ENCODE results near the gene DLGAP4. TPM values are rescaled to one million over a fixed set of nuclear protein-coding genes. Genes with fewer than 3 reads are reported as not detected.
A peak's percentile ranks its signal among the peaks of the same experiment; 100 is the strongest.

DLGAP4 gene
- total RNA-seq, 2 donors from 2014 or later, result 62.9 to 78.2 TPM

GRCh38 chr20:36481380-36482043 lies 175.4 kb downstream of the DLGAP4 start:
- Histone ChIP-seq H3K4me1 (ENCODE audit: control insufficient read depth, insufficient read depth, low read length) (peaks cover 4% of the 10 kb centered on the region), H3K27ac (ENCODE audit: low read depth, low read length) (no peak overlapping the region), H3K27me3 (ENCODE audit: control insufficient read depth, insufficient read depth, low read length, poor library complexity, severe bottlenecking) (no peaks in the 10 kb centered on the region), H3K9ac (ENCODE audit: extremely low read depth, low read length, poor library complexity, severe bottlenecking) (no peak overlapping the region), H3K36me3 (ENCODE audit: control insufficient read depth, insufficient read depth, low read length) (peaks cover 38% of the 10 kb centered on the region), H3K9me3 (ENCODE audit: control insufficient read depth, low read length) (no peaks in the 10 kb centered on the region), H3K4me3 (ENCODE audit: low read length) (no peak overlapping the region)
- Mint-ChIP-seq H3K9me3 (no peaks in the 10 kb centered on the region), H3K27me3 (ENCODE audit: insufficient read depth) (no peaks in the 10 kb centered on the region), H3K36me3 (ENCODE audit: low read depth) (peaks cover 12% of the 10 kb centered on the region), H3K27ac (peak overlapping the region; percentile 5), H3K4me1 (peaks cover 14% of the 10 kb centered on the region), H3K4me3 (no peak overlapping the region)
- no peak for DNase-seq
- peak; percentile 50 for TF ChIP-seq CTCF (conservative IDR thresholded peaks at IDR 0.05)
- 93 to 96% methylated on average over 8 to 9 of the region's 9 CpGs for WGBS, 2 experiments (ENCODE audit: insufficient coverage in 1 of 2, insufficient read length in 1 of 2)

GRCh38 chr20:36482044-36482473 lies 175.9 kb downstream of the DLGAP4 start:
- no peak for DNase-seq
- 86 to 93% methylated on average over 1 to 8 of the region's 8 CpGs for WGBS, 2 experiments (ENCODE audit: insufficient coverage in 1 of 2, insufficient read length in 1 of 2)
- H3K9me3 ChIP-seq (ENCODE audit: control insufficient read depth, low read length), result no peaks in the 10 kb centered on the region
- no peak overlapping the region for H3K9ac ChIP-seq (ENCODE audit: extremely low read depth, low read length, poor library complexity, severe bottlenecking)
- H3K4me3 ChIP-seq (ENCODE audit: low read length), result no peak overlapping the region
- H3K27me3 ChIP-seq (ENCODE audit: control insufficient read depth, insufficient read depth, low read length, poor library complexity, severe bottlenecking), result no peaks in the 10 kb centered on the region
- Mint-ChIP-seq H3K27ac (no peak overlapping the region), H3K27me3 (ENCODE audit: insufficient read depth) (no peaks in the 10 kb centered on the region), H3K4me1 (peaks cover 19% of the 10 kb centered on the region), H3K36me3 (ENCODE audit: low read depth) (peaks cover 15% of the 10 kb centered on the region), H3K9me3 (no peaks in the 10 kb centered on the region), H3K4me3 (no peak overlapping the region)
- peaks cover 4% of the 10 kb centered on the region for H3K4me1 ChIP-seq (ENCODE audit: control insufficient read depth, insufficient read depth, low read length)
- H3K36me3 ChIP-seq (ENCODE audit: control insufficient read depth, insufficient read depth, low read length), result peaks cover 38% of the 10 kb centered on the region
- no peak overlapping the region for H3K27ac ChIP-seq (ENCODE audit: low read depth, low read length)
- TF ChIP-seq CTCF (conservative IDR thresholded peaks at IDR 0.05), result no peak

GRCh38 chr20:36483209-36483918 lies 177.2 kb downstream of the DLGAP4 start:
- H3K9ac ChIP-seq (ENCODE audit: extremely low read depth, low read length, poor library complexity, severe bottlenecking), result no peak overlapping the region
- no peak for DNase-seq
- 94 to 100% methylated on average over 3 to 5 of the region's 5 CpGs for WGBS, 2 experiments (ENCODE audit: insufficient coverage in 1 of 2, insufficient read length in 1 of 2)
- H3K27ac ChIP-seq (ENCODE audit: low read depth, low read length), result peak overlapping the region; percentile 53
- no peaks in the 10 kb centered on the region for H3K9me3 Mint-ChIP-seq
- TF ChIP-seq CTCF (conservative IDR thresholded peaks at IDR 0.05), result no peak
- no peaks in the 10 kb centered on the region for H3K9me3 ChIP-seq (ENCODE audit: control insufficient read depth, low read length)
- no peaks in the 10 kb centered on the region for H3K27me3 Mint-ChIP-seq (ENCODE audit: insufficient read depth)
- peaks cover 9% of the 10 kb centered on the region for H3K36me3 Mint-ChIP-seq (ENCODE audit: low read depth)
- no peaks in the 10 kb centered on the region for H3K27me3 ChIP-seq (ENCODE audit: control insufficient read depth, insufficient read depth, low read length, poor library complexity, severe bottlenecking)
- H3K27ac Mint-ChIP-seq, result peak overlapping the region; percentile 35
- no peak overlapping the region for H3K4me3 ChIP-seq (ENCODE audit: low read length)
- peaks cover 25% of the 10 kb centered on the region for H3K36me3 ChIP-seq (ENCODE audit: control insufficient read depth, insufficient read depth, low read length)
- H3K4me1 ChIP-seq (ENCODE audit: control insufficient read depth, insufficient read depth, low read length), result peaks cover 4% of the 10 kb centered on the region
- no peak overlapping the region for H3K4me3 Mint-ChIP-seq
- peaks cover 14% of the 10 kb centered on the region for H3K4me1 Mint-ChIP-seq

Measured in endodermal cell (in vitro differentiated cells).